HG03571 (cell line): ENCODE data around the gene DLEC1.

Source experiments
- ATAC-seq: cut with Tn5 transposase; IDR thresholded peaks from one replicate; pipeline ENCODE4 v1.9.1; 2021; ENCODE audit not compliant: unreplicated experiment

The DLEC1 gene

GRCh38 chr3:38039101-38039898 lies at the start of gene DLEC1:
Gene DLEC1, plus strand, starts transcription at chr3:38039208. Its CDS starts 18 bp downstream, at chr3:38039226.
- ATAC-seq = peak; percentile 87

- no peak for ATAC-seq
Observed at GRCh38 chr3:37989821-37990480, 49.1 kb upstream of the DLEC1 start.

- ATAC-seq = no peak
Observed at GRCh38 chr3:37990527-37990926, 48.5 kb upstream of the DLEC1 start, which contains the start of gene VILL. Gene VILL, plus strand, starts transcription at chr3:37990786. Its CDS starts 2,887 bp downstream, at chr3:37993673.

- ATAC-seq = no peak
Observed at GRCh38 chr3:37991109-37991508, 47.9 kb upstream of the DLEC1 start.

GRCh38 chr3:37991823-37992222 lies 47.2 kb upstream of the DLEC1 start:
- no peak for ATAC-seq

GRCh38 chr3:37992271-37993066 lies 46.5 kb upstream of the DLEC1 start:
- ATAC-seq = no peak

- no peak for ATAC-seq
Observed at GRCh38 chr3:37993067-37993455, 45.9 kb upstream of the DLEC1 start.

- no peak for ATAC-seq
Observed at GRCh38 chr3:37993460-37993819, 45.6 kb upstream of the DLEC1 start.

GRCh38 chr3:37993820-37994638 lies 45.0 kb upstream of the DLEC1 start:
- peak; percentile 57 for ATAC-seq

- no peak for ATAC-seq
Observed at GRCh38 chr3:37994639-37994972, 44.4 kb upstream of the DLEC1 start.

- ATAC-seq = no peak
Observed at GRCh38 chr3:37995652-37996641, 43.1 kb upstream of the DLEC1 start.

GRCh38 chr3:37996785-37997301 lies 42.2 kb upstream of the DLEC1 start:
- ATAC-seq = peak; percentile 47

- no peak for ATAC-seq
Observed at GRCh38 chr3:37997342-37997741, 41.7 kb upstream of the DLEC1 start.

GRCh38 chr3:37997791-37998370 lies 41.1 kb upstream of the DLEC1 start:
- ATAC-seq = no peak

GRCh38 chr3:37999836-38000235 lies 39.2 kb upstream of the DLEC1 start:
- no peak for ATAC-seq

- ATAC-seq = no peak
Observed at GRCh38 chr3:38000242-38000916, 38.6 kb upstream of the DLEC1 start.

- no peak for ATAC-seq
Observed at GRCh38 chr3:38000965-38001455, 38.0 kb upstream of the DLEC1 start.

- no peak for ATAC-seq
Observed at GRCh38 chr3:38001456-38002081, 37.4 kb upstream of the DLEC1 start.
